ENCODE results near the gene PLK5. TPM values are rescaled to one million over a fixed set of nuclear protein-coding genes. Genes with fewer than 3 reads are reported as not detected.

PLK5 gene
- total and polyA plus RNA-seq, 2 donors (not counting 1 experiment from before 2014, with no cell fraction given): not detected

GRCh38 chr19:1507192-1507660 is 16.7 kb upstream of the PLK5 start:
- Histone ChIP-seq H3K4me1 (ENCODE audit: control insufficient read depth, extremely low read depth, insufficient read depth, low read length) (peaks cover 2% of the 10 kb centered on the region), H2AFZ (ENCODE audit: low read length) (no peak overlapping the region), H4K20me1 (ENCODE audit: control insufficient read depth, extremely low read depth, insufficient read depth, low read length) (no peaks in the 10 kb centered on the region), H3K36me3 (ENCODE audit: control insufficient read depth, insufficient read depth, low read length) (no peaks in the 10 kb centered on the region), H3K27me3 (ENCODE audit: control insufficient read depth, insufficient read depth, low read length) (peaks cover 9% of the 10 kb centered on the region), H3K4me3 (replicated peaks in 1 of 4; ENCODE audit: control extremely low read depth in 1 of 4, insufficient read depth in 1 of 4, low read depth in 3 of 4, low read length in 4 of 4) (peak overlapping the region in 2 of 4 experiments; percentile 15 to 30), H3K79me2 (ENCODE audit: control insufficient read depth, insufficient read depth, low read length) (no peaks in the 10 kb centered on the region), H3K9me3 (ENCODE audit: control insufficient read depth, insufficient read depth, low read depth, low read length) (no peaks in the 10 kb centered on the region), H3K4me2 (ENCODE audit: extremely low read depth, insufficient read depth, low read length) (no peak overlapping the region), H3K27ac (ENCODE audit: insufficient read depth, low read length) (peak overlapping the region; percentile 82), H3K9ac (ENCODE audit: insufficient read depth, low read length) (no peak overlapping the region)
- TF ChIP-seq CTCF (conservative IDR thresholded peaks at IDR 0.05 in 1 of 2, IDR thresholded peaks at IDR 0.05 in 1 of 2; ENCODE audit: low read depth in 1 of 2, low read length in 2 of 2): no peak
- no peak for TF ChIP-seq EZH2 (IDR thresholded peaks at IDR 0.05; ENCODE audit: low read length, missing control alignments)
- no peak for DNase-seq (ENCODE audit: low read depth in 2 of 2)

GRCh38 chr19:1507763-1508506 is 15.9 kb upstream of the PLK5 start:
- Histone ChIP-seq H3K27me3 (ENCODE audit: control insufficient read depth, insufficient read depth, low read length) (peaks cover 7% of the 10 kb centered on the region), H4K20me1 (ENCODE audit: control insufficient read depth, extremely low read depth, insufficient read depth, low read length) (no peaks in the 10 kb centered on the region), H3K36me3 (ENCODE audit: control insufficient read depth, insufficient read depth, low read length) (no peaks in the 10 kb centered on the region), H2AFZ (ENCODE audit: low read length) (peak overlapping the region; percentile 87), H3K4me2 (ENCODE audit: extremely low read depth, insufficient read depth, low read length) (peak overlapping the region; percentile 68), H3K4me1 (ENCODE audit: control insufficient read depth, extremely low read depth, insufficient read depth, low read length) (peaks cover 2% of the 10 kb centered on the region), H3K9me3 (ENCODE audit: control insufficient read depth, insufficient read depth, low read depth, low read length) (no peaks in the 10 kb centered on the region), H3K79me2 (ENCODE audit: control insufficient read depth, insufficient read depth, low read length) (no peaks in the 10 kb centered on the region), H3K9ac (ENCODE audit: insufficient read depth, low read length) (peak overlapping the region; percentile 55), H3K27ac (ENCODE audit: insufficient read depth, low read length) (peak overlapping the region; percentile 82), H3K4me3 (replicated peaks in 1 of 4; ENCODE audit: control extremely low read depth in 1 of 4, insufficient read depth in 1 of 4, low read depth in 3 of 4, low read length in 4 of 4) (peak overlapping the region in 3 of 4 experiments; percentile 34 to 57 (median 47))
- DNase-seq (ENCODE audit: low read depth in 2 of 2): peak; percentile 93 to 97
- TF ChIP-seq EZH2 (IDR thresholded peaks at IDR 0.05; ENCODE audit: low read length, missing control alignments) (no peak), CTCF (conservative IDR thresholded peaks at IDR 0.05 in 1 of 2, IDR thresholded peaks at IDR 0.05 in 1 of 2; ENCODE audit: low read depth in 1 of 2, low read length in 2 of 2) (no peak)

- Histone ChIP-seq H4K20me1 (ENCODE audit: control insufficient read depth, extremely low read depth, insufficient read depth, low read length) (no peaks in the 10 kb centered on the region), H2AFZ (ENCODE audit: low read length) (no peak overlapping the region), H3K36me3 (ENCODE audit: control insufficient read depth, insufficient read depth, low read length) (no peaks in the 10 kb centered on the region), H3K27ac (ENCODE audit: insufficient read depth, low read length) (no peak overlapping the region), H3K79me2 (ENCODE audit: control insufficient read depth, insufficient read depth, low read length) (no peaks in the 10 kb centered on the region), H3K9me3 (ENCODE audit: control insufficient read depth, insufficient read depth, low read depth, low read length) (no peaks in the 10 kb centered on the region), H3K4me1 (ENCODE audit: control insufficient read depth, extremely low read depth, insufficient read depth, low read length) (no peaks in the 10 kb centered on the region), H3K4me3 (replicated peaks in 1 of 4; ENCODE audit: control extremely low read depth in 1 of 4, insufficient read depth in 1 of 4, low read depth in 3 of 4, low read length in 4 of 4) (peak overlapping the region in 2 of 4 experiments; percentile 23 to 25), H3K27me3 (ENCODE audit: control insufficient read depth, insufficient read depth, low read length) (peaks cover 2% of the 10 kb centered on the region), H3K4me2 (ENCODE audit: extremely low read depth, insufficient read depth, low read length) (peak overlapping the region; percentile 68), H3K9ac (ENCODE audit: insufficient read depth, low read length) (no peak overlapping the region)
- DNase-seq (ENCODE audit: low read depth in 2 of 2): no peak
- TF ChIP-seq CTCF (conservative IDR thresholded peaks at IDR 0.05 in 1 of 2, IDR thresholded peaks at IDR 0.05 in 1 of 2; ENCODE audit: low read depth in 1 of 2, low read length in 2 of 2) (no peak), EZH2 (IDR thresholded peaks at IDR 0.05; ENCODE audit: low read length, missing control alignments) (no peak)
Measured at GRCh38 chr19:1508507-1508856, 15.4 kb upstream of the PLK5 start.
